HepG2 (cell line): ENCODE results near the gene LSM2. TPM values are rescaled to one million over a fixed set of nuclear protein-coding genes. Genes with fewer than 3 reads are reported as not detected.

Experiments
- E2F2 ChIP-seq: sonication (generic); formaldehyde crosslinking; IDR thresholded peaks from 2 replicates; pipeline ENCODE4 v1.4.0; 2020; ENCODE audit warnings: missing genetic modification reagents, borderline replicate concordance
- HIC2 ChIP-seq: sonication (generic); formaldehyde crosslinking; IDR thresholded peaks from 2 replicates; pipeline ENCODE4 v1.9.0; 2022; ENCODE audit warnings: low read depth, missing genetic modification reagents
- MTF2 ChIP-seq: sonication (generic); formaldehyde crosslinking; IDR thresholded peaks from 2 replicates; pipeline ENCODE4 v1.5.0; 2020; ENCODE audit warnings: missing genetic modification reagents, borderline replicate concordance
- MYNN ChIP-seq: sonication (generic); formaldehyde crosslinking; IDR thresholded peaks from 2 replicates; pipeline ENCODE4 v1.4.0; 2020; ENCODE audit warnings: mild to moderate bottlenecking, low read depth, missing genetic modification reagents
- NCOA1 ChIP-seq: sonication (generic); formaldehyde crosslinking; IDR thresholded peaks from 2 replicates; pipeline ENCODE4 v1.9.0; 2021; ENCODE audit warnings: missing genetic modification reagents
- PHF8 ChIP-seq: sonication (generic); formaldehyde crosslinking; IDR thresholded peaks from 2 replicates; pipeline ENCODE4 v1.5.0; 2020; ENCODE audit warnings: missing genetic modification reagents
- REST ChIP-seq, 2 experiments: IDR thresholded peaks; 2 replicates each; pipeline ENCODE4 v1.6.1; 2011 to 2012; ENCODE audit warnings: low read length in 2 of 2, borderline replicate concordance in 1 of 2, low read depth in 1 of 2, mild to moderate bottlenecking in 1 of 2, moderate library complexity in 1 of 2
- RFXANK ChIP-seq: IDR thresholded peaks from 2 replicates; pipeline ENCODE4 v1.6.1; 2016
- SNAPC4 ChIP-seq: sonication (generic); formaldehyde crosslinking; IDR thresholded peaks from 2 replicates; pipeline ENCODE4 v1.4.0; 2020; ENCODE audit warnings: mild to moderate bottlenecking, missing genetic modification reagents
- THAP11 ChIP-seq: IDR thresholded peaks from 2 replicates; pipeline ENCODE4 v1.6.1; 2016; ENCODE audit warnings: missing biosample characterization, missing genetic modification reagents
- YY1 ChIP-seq: IDR thresholded peaks from 2 replicates; pipeline ENCODE4 v1.6.1; 2011; ENCODE audit warnings: low read length, low read depth, moderate library complexity, mild to moderate bottlenecking; ENCODE audit not compliant: insufficient read depth, insufficient replicate concordance
- ZNF282 ChIP-seq: fragments of 450-650 bp; IDR thresholded peaks from 2 replicates; pipeline ENCODE4 v1.6.1; 2018; ENCODE audit not compliant: partially characterized antibody
- ZNF329 ChIP-seq: sonication (generic); formaldehyde crosslinking; IDR thresholded peaks from 2 replicates; pipeline ENCODE4 v1.9.0; 2021; ENCODE audit warnings: low read depth, mild to moderate bottlenecking, missing genetic modification reagents
- ZNF547 ChIP-seq: sonication (generic); formaldehyde crosslinking; IDR thresholded peaks from 2 replicates; pipeline ENCODE4 v1.5.1; 2020; ENCODE audit warnings: mild to moderate bottlenecking, missing genetic modification reagents
- ZNF644 ChIP-seq: IDR thresholded peaks from 2 replicates; pipeline ENCODE4 v1.6.1; 2016; ENCODE audit warnings: low read depth
- ZSCAN29 ChIP-seq: sonication (generic); formaldehyde crosslinking; conservative IDR thresholded peaks from 2 replicates; pipeline ENCODE4 v1.4.0; 2020; ENCODE audit warnings: mild to moderate bottlenecking, missing genetic modification reagents
- polyA plus RNA-seq, 8 experiments: library from polyadenylated mRNA; depleted of rRNA in 3 of 8; stranded (reverse) in 7 of 8; unstranded in 1 of 8; fragments of >200 nt; fragmentation: Illumina TruSeq in 4 of 8; extraction: Trizol in 4 of 8; gene quantifications; 2 replicates each; pipeline versions ENCODE4 v1.2.1 to v1.2.3, GENCODE V29; 2011 to 2016; ENCODE audit warnings: low read depth in 4 of 8, missing spikeins in 1 of 8, mixed read lengths in 1 of 8; ENCODE audit not compliant: insufficient read depth in 1 of 8
- total RNA-seq, 5 experiments: library from RNA; depleted of rRNA; stranded (reverse); fragments of >200 nt; fragmentation: Illumina TruSeq; extraction: Trizol; gene quantifications; 2 replicates each; pipeline ENCODE4 v1.2.3, GENCODE V29; 2016; ENCODE audit warnings: low read depth in 1 of 5

LSM2 gene
- total and polyA plus RNA-seq, 2 of the 13 experiments (the other 11 are each of a cell fraction or from before 2014, with no cell fraction given), result 69.4 to 90.5 TPM

- TF ChIP-seq E2F2 (CRISPR knock-in tag) (no peak), NCOA1 (no peak), YY1 (no peak), RFXANK (CRISPR knock-in tag) (no peak), REST (IDR thresholded peaks at IDR 0.05; ENCODE audit: borderline replicate concordance in 1 of 2, low read depth in 1 of 2, low read length in 2 of 2) (no peak), ZNF547 (CRISPR knock-in tag) (no peak), THAP11 (CRISPR knock-in tag) (0 out of 2 replicates have a peak, but pooled peaks have one; percentile 20), ZNF329 (CRISPR knock-in tag) (no peak), ZSCAN29 (CRISPR knock-in tag) (no peak), PHF8 (peak; percentile 27; the same call in 1 of the 2 replicates), ZNF644 (CRISPR knock-in tag) (no peak), HIC2 (no peak), ZNF282 (no peak), MYNN (CRISPR knock-in tag) (0 out of 2 replicates have a peak, but pooled peaks have one; percentile 58), MTF2 (CRISPR knock-in tag) (0 out of 2 replicates have a peak, but pooled peaks have one; percentile 12), SNAPC4 (no peak)
Observed at GRCh38 chr6:31821301-31822035, 14.7 kb upstream of the LSM2 start (continued).
